H1 (cell line): ENCODE results near the gene SLC20A1. TPM values are rescaled to one million over a fixed set of nuclear protein-coding genes. Genes with fewer than 3 reads are reported as not detected.

Experiments used
- CTCF ChIA-PET: fragments of 300-600 bp; sonication (Branson Sonifier 250); formaldehyde crosslinking; loops from one replicate; lab custom pipeline; 2021; ENCODE audit not compliant: partially characterized antibody; lab: Charles Lee
- POLR2A ChIA-PET: fragments of 300-600 bp; sonication (Branson Sonifier 250); formaldehyde crosslinking; loops from one replicate; lab custom pipeline; 2021; ENCODE audit warnings: inconsistent platforms; ENCODE audit not compliant: partially characterized antibody; lab: Charles Lee
- DNase-seq, 2 experiments: peaks; one replicate each; pipeline versions ENCODE4 v3.0.0 to v3.0.0-alpha.2; 2010 to 2022; ENCODE audit warnings: low spot score in 2 of 2, low read depth in 1 of 2, mixed read lengths in 1 of 2
- FAIRE-seq: peaks from 2 replicates; lab custom pipeline; 2011; peaks lifted over from hg19 to GRCh38; lab: Jason Lieb, UNC
- H2AFZ ChIP-seq: 2 replicates; pipeline ENCODE4 v1.8.1; 2012; ENCODE audit warnings: low read length, inconsistent platforms
- H2AK5ac ChIP-seq: 2 replicates; pipeline ENCODE4 v1.6.1; 2013; ENCODE audit warnings: low read depth, low read length
- H2BK120ac ChIP-seq: replicated peaks from 2 replicates; pipeline ENCODE3; 2013; ENCODE audit warnings: low read depth, low read length, inconsistent platforms
- H2BK12ac ChIP-seq: 2 replicates; pipeline ENCODE4 v1.6.1; 2013; ENCODE audit warnings: low read depth, low read length
- H2BK15ac ChIP-seq: 2 replicates; pipeline ENCODE4 v1.6.1; 2013; ENCODE audit warnings: low read length
- H2BK20ac ChIP-seq: 2 replicates; pipeline ENCODE4 v1.6.1; 2013; ENCODE audit warnings: low read length
- H2BK5ac ChIP-seq: 2 replicates; pipeline ENCODE4 v1.6.1; 2013; ENCODE audit warnings: low read depth, low read length
- H3K14ac ChIP-seq: 2 replicates; pipeline ENCODE4 v1.6.1; 2013; ENCODE audit warnings: inconsistent platforms; ENCODE audit not compliant: insufficient read length
- H3K18ac ChIP-seq: 2 replicates; pipeline ENCODE4 v1.6.1; 2013; ENCODE audit warnings: low read length; ENCODE audit errors: extremely low read depth
- H3K23ac ChIP-seq: 2 replicates; pipeline ENCODE4 v1.6.1; 2013; ENCODE audit warnings: inconsistent platforms; ENCODE audit not compliant: insufficient read length
- H3K23me2 ChIP-seq: 2 replicates; pipeline ENCODE4 v1.6.1; 2013; ENCODE audit warnings: low read depth, low read length
- H3K27ac ChIP-seq: 2 replicates; pipeline ENCODE4 v1.6.1; 2011; ENCODE audit warnings: low read depth, low read length, inconsistent platforms
- H3K27me3 ChIP-seq, 4 experiments: replicated peaks in 1 of 4; 1 replicate in 1 of 4; 2 replicates in 3 of 4; pipeline versions ENCODE4 v1.6.1 to v1.8.1; 2011 to 2013; ENCODE audit warnings: low read length in 3 of 4, mild to moderate bottlenecking in 3 of 4, inconsistent platforms in 2 of 4, mixed read lengths in 2 of 4, moderate library complexity in 1 of 4; ENCODE audit not compliant: control insufficient read depth in 3 of 4, insufficient read depth in 3 of 4; ENCODE audit errors: extremely low read depth in 1 of 4
- H3K36me3 ChIP-seq, 4 experiments: 2 replicates each; pipeline versions ENCODE4 v1.6.1 to v1.8.1; 2011 to 2013; ENCODE audit warnings: mild to moderate bottlenecking in 4 of 4, low read length in 3 of 4, moderate library complexity in 2 of 4, control low read depth in 1 of 4, inconsistent platforms in 1 of 4; ENCODE audit not compliant: insufficient read depth in 4 of 4, control insufficient read depth in 2 of 4
- H3K4ac ChIP-seq: replicated peaks from 2 replicates; pipeline ENCODE3; 2013; ENCODE audit warnings: low read length, low read depth, mixed read lengths, inconsistent platforms; ENCODE audit not compliant: insufficient read length
- H3K4me1 ChIP-seq, 4 experiments: replicated peaks in 1 of 4; 1 replicate in 1 of 4; 2 replicates in 3 of 4; pipeline versions ENCODE4 v1.6.1 to v1.8.1; 2011 to 2013; ENCODE audit warnings: low read length in 3 of 4, inconsistent platforms in 2 of 4, mixed read lengths in 1 of 4; ENCODE audit not compliant: insufficient read depth in 4 of 4, control insufficient read depth in 3 of 4
- H3K4me2 ChIP-seq, 2 experiments: 2 replicates each; pipeline versions ENCODE4 v1.6.1 to v1.8.1; 2011 to 2013; ENCODE audit warnings: low read depth in 2 of 2, low read length in 2 of 2, control low read depth in 1 of 2, inconsistent platforms in 1 of 2, mild to moderate bottlenecking in 1 of 2; ENCODE audit not compliant: insufficient read depth in 1 of 2
- H3K4me3 ChIP-seq, 4 experiments: fragments of 200-600, 300-600 bp in 1 of 4; sonication (generic), shearing (Covaris generic), sonication (Bioruptor Twin) in 1 of 4; 2 replicates each; pipeline versions ENCODE4 v1.5.1 to v1.8.1; 2011 to 2016; ENCODE audit warnings: low read length in 4 of 4, low read depth in 3 of 4, control low read depth in 2 of 4, inconsistent platforms in 2 of 4, mild to moderate bottlenecking in 2 of 4, mixed read lengths in 1 of 4, moderate library complexity in 1 of 4; ENCODE audit not compliant: insufficient read depth in 2 of 4; ENCODE audit errors: extremely low read depth in 1 of 4
- H3K56ac ChIP-seq: replicated peaks from 2 replicates; pipeline ENCODE3; 2013; ENCODE audit warnings: low read depth, mild to moderate bottlenecking, mixed read lengths, low read length, inconsistent platforms; ENCODE audit not compliant: insufficient read length
- H3K79me1 ChIP-seq: 2 replicates; pipeline ENCODE4 v1.6.1; 2013; ENCODE audit warnings: low read depth, low read length, control low read depth
- H3K79me2 ChIP-seq, 2 experiments: 2 replicates each; pipeline versions ENCODE4 v1.6.1 to v1.8.1; 2012 to 2013; ENCODE audit warnings: low read length in 2 of 2, mild to moderate bottlenecking in 2 of 2, inconsistent platforms in 1 of 2; ENCODE audit not compliant: insufficient read depth in 2 of 2, control insufficient read depth in 1 of 2
- H3K9ac ChIP-seq, 4 experiments: replicated peaks in 1 of 4; 1 replicate in 1 of 4; 2 replicates in 3 of 4; pipeline versions ENCODE4 v1.6.1 to v1.8.1; 2011 to 2013; ENCODE audit warnings: low read depth in 3 of 4, low read length in 3 of 4, control low read depth in 2 of 4, mild to moderate bottlenecking in 2 of 4, moderate library complexity in 2 of 4, inconsistent platforms in 1 of 4; ENCODE audit errors: extremely low read depth in 1 of 4
- H3K9me3 ChIP-seq, 2 experiments: 2 replicates each; pipeline versions ENCODE4 v1.6.1 to v1.8.1; 2012 to 2013; ENCODE audit warnings: mild to moderate bottlenecking in 2 of 2, moderate library complexity in 2 of 2, control low read depth in 1 of 2, inconsistent platforms in 1 of 2, low read depth in 1 of 2, low read length in 1 of 2, mixed read lengths in 1 of 2; ENCODE audit not compliant: insufficient read depth in 2 of 2
- H4K20me1 ChIP-seq, 2 experiments: replicated peaks in 1 of 2; 2 replicates each; pipeline versions ENCODE3 to v1.8.1; 2011 to 2013; ENCODE audit warnings: inconsistent platforms in 2 of 2, low read length in 2 of 2, mild to moderate bottlenecking in 1 of 2; ENCODE audit not compliant: insufficient read depth in 2 of 2, control insufficient read depth in 1 of 2
- H4K5ac ChIP-seq: 2 replicates; pipeline ENCODE4 v1.6.1; 2013; ENCODE audit warnings: low read length, low read depth, mixed read lengths, inconsistent platforms; ENCODE audit not compliant: insufficient read length
- H4K8ac ChIP-seq: 2 replicates; pipeline ENCODE4 v1.8.0; 2013; ENCODE audit warnings: mild to moderate bottlenecking, moderate library complexity, low read length, inconsistent platforms; ENCODE audit not compliant: insufficient read depth; ENCODE audit errors: extremely low read depth
- H4K91ac ChIP-seq: replicated peaks from 2 replicates; pipeline ENCODE3; 2013; ENCODE audit warnings: low read length, mixed read lengths, inconsistent platforms; ENCODE audit not compliant: insufficient read length
- CREB1 ChIP-seq: IDR thresholded peaks from 2 replicates; pipeline ENCODE4 v1.6.1; 2012; ENCODE audit warnings: inconsistent platforms
- SP2 ChIP-seq: IDR thresholded peaks from 2 replicates; pipeline ENCODE4 v1.6.1; 2012; ENCODE audit warnings: mild to moderate bottlenecking, low read length, inconsistent platforms
- WGBS, 2 experiments: shearing (Covaris generic) in 1 of 2; methylation state at CpG; one replicate each; pipeline versions ENCODE4 v1.1.6 to v1.1.7; 2013 to 2015; ENCODE audit warnings: low lambda C conversion rate in 2 of 2, mixed read lengths in 2 of 2, inconsistent platforms in 1 of 2, low coverage in 1 of 2, missing lambda C conversion rate in 1 of 2; ENCODE audit not compliant: insufficient replicate concordance in 2 of 2, insufficient coverage in 1 of 2, insufficient read length in 1 of 2; ENCODE audit errors: extremely low coverage in 1 of 2, missing lambda C conversion rate in 1 of 2; 5-methylcytosine and 5-hydroxymethylcytosine counted together
- polyA plus RNA-seq, 7 experiments: library from polyadenylated mRNA; depleted of rRNA in 3 of 7; stranded (reverse) in 5 of 7; unstranded in 2 of 7; fragments of >200 nt in 5 of 7; fragments of 200-250 nt in 2 of 7; gene quantifications; 1 replicate in 5 of 7; 2 replicates in 1 of 7; 4 replicates in 1 of 7; pipeline versions ENCODE4 v1.2.1 to v1.2.3, GENCODE V29; 2011 to 2013; ENCODE audit warnings: missing spikeins in 2 of 7, mixed read lengths in 2 of 7
- total RNA-seq: library from RNA; stranded (reverse); fragmentation: NEBNext Ultra II Directional; extraction: Animal tissue kit (Norgen Biotek cat#: 25700); gene quantifications from 2 replicates; pipeline ENCODE4 v1.2.1, GENCODE V29; 2021

SLC20A1 gene
- total and polyA plus RNA-seq, 2 of the 8 experiments (the other 6 are each of a cell fraction or from before 2014, with no cell fraction given) = 42.6 to 105 TPM

DNA sequence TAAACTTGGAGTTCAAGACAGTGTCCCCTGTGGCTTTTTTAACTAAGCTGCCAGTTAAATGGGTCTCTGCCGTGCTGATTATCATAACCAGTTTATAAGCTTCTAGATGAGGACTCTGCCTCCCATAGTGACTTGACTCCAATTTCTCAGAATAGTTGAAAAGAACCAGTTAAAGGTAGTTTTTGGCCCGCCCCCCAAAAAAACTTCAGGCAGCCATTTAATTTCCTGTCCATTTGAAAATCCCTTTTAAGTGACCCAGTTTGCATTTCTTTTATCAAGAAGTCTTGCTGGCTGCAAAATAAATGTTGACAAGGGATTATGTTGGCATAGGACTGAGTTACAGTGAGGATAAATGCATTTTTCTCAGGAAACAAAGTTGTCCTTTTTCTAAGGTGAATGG is 2.3 kb downstream of the SLC20A1 start:
- peaks cover 9% of the 10 kb centered on the region for H3K23me2 ChIP-seq
- H3K36me3 ChIP-seq = peaks cover 16 to 61% (median 43%) of the 10 kb centered on the region in 4 experiments
- no peak overlapping the region for H3K56ac ChIP-seq
- peaks cover 4 to 5% of the 10 kb centered on the region in 2 experiments for H4K20me1 ChIP-seq
- H3K23ac ChIP-seq = no peak overlapping the region
- H3K4me3 ChIP-seq = peak overlapping the region in 1 of 4 experiments; percentile 99; a peak in 1 of 8 replicates
- FAIRE-seq (no peak), DNase-seq (no peak)
- H2BK12ac ChIP-seq = no peak overlapping the region
- H2BK20ac ChIP-seq = no peak overlapping the region
- 85% methylated on average over 2 of the region's 2 CpGs; no CpG with 5 or more reads in 1 of the 2 experiments for WGBS, 2 experiments
- no peak overlapping the region for H3K4ac ChIP-seq
- H4K8ac ChIP-seq = no peak overlapping the region
- no peak overlapping the region for H4K5ac ChIP-seq
- no peak overlapping the region for H3K9ac ChIP-seq
- TF ChIP-seq CREB1 (no peak), SP2 (no peak)
- peaks cover 0 to 5% (median 0%) of the 10 kb centered on the region in 4 experiments; a peak in 3 of 7 replicates for H3K27me3 ChIP-seq
- H2AFZ ChIP-seq = no peak overlapping the region
- H3K27ac ChIP-seq = no peak overlapping the region
- H4K91ac ChIP-seq = no peak overlapping the region
- H3K4me2 ChIP-seq = peak overlapping the region in 1 of 2 experiments; percentile 93; a peak in 1 of 4 replicates
- H3K9me3 ChIP-seq = no peaks in the 10 kb centered on the region
- no peak overlapping the region for H3K14ac ChIP-seq
- H3K18ac ChIP-seq = no peak overlapping the region
- H2BK120ac ChIP-seq = no peak overlapping the region
- H3K79me1 ChIP-seq = peaks cover 6% of the 10 kb centered on the region; the same call in 1 of the 2 replicates
- no peak overlapping the region for H2BK5ac ChIP-seq
- H3K79me2 ChIP-seq = peaks cover 8 to 48% of the 10 kb centered on the region in 2 experiments
- no peak overlapping the region for H2BK15ac ChIP-seq
- no peak overlapping the region for H2AK5ac ChIP-seq
- CTCF ChIA-PET = interaction anchor here (0.8 to 4.6 kb wide), 7 partner anchors 10 to 80 kb away, joined by 3 to 15 read pairs (median 3); no protein-coding TSS in a partner anchor
- peaks cover 3 to 12% (median 6%) of the 10 kb centered on the region in 4 experiments; a peak in 5 of 7 replicates for H3K4me1 ChIP-seq
- POLR2A ChIA-PET = interaction anchor here (0.8 to 6.8 kb wide), 10 partner anchors 10 to 77 kb away, joined by 3 to 122 read pairs (median 14); no protein-coding TSS in a partner anchor
